NCI-H1694 (cell line): ENCODE results near the gene KRT7.

Experiments used
- DNase-seq: peaks from one replicate; lab custom pipeline; 2025; lab: John Stamatoyannopoulos, UW

The KRT7 gene

DNA sequence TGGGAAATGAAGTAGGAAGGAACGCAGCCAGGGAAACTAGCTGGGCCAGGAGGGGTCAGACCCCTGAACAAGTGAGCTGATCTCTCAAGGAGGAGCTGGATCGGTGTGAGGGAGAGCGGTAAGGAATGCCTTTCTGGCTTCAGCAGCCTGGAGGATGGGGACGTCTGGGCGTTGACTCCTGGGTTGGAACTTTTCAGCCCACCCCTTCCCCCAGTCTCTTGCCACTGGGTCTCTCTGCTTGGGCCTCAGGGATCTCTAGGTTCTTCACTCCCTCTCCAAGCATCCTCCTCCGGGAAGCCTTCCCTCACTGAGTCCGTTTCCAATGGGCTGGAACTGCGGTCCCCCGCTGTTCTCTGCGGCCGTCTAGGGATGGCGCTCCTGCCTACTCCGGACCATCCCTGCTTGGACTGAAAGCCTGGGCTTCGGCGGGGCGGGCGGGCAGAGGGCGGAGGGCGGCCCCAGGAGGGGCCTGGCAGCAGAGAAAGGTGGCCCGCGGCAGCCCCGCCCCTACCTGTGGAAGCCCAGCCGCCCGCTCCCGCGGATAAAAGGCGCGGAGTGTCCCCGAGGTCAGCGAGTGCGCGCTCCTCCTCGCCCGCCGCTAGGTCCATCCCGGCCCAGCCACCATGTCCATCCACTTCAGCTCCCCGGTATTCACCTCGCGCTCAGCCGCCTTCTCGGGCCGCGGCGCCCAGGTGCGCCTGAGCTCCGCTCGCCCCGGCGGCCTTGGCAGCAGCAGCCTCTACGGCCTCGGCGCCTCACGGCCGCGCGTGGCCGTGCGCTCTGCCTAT, at the start of gene KRT7:
Gene KRT7 (plus strand): TSS at position 570 of the 788 bp plus-strand sequence. CDS start 54 bp downstream, at position 624.
- no peak for DNase-seq

DNA sequence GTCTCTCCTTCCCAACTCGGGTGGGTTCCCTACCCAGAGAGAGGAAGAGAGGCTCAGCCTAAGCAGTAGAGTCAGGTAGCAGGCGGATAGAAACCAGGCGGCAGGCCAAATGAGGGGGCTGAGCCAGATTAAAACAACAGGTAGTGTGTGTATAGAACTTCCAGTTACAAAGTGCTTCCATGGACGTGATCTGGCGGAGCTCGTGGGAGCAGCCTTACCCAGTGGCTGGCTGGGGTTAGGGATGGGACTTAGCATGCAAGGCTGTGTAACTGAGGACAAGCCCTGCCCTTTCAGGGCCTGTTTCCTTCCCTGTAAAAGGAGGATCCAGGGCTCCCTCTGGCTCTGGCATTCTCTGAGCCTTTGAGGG, 49.5 kb upstream of the KRT7 start:
- DNase-seq, result no peak

DNA sequence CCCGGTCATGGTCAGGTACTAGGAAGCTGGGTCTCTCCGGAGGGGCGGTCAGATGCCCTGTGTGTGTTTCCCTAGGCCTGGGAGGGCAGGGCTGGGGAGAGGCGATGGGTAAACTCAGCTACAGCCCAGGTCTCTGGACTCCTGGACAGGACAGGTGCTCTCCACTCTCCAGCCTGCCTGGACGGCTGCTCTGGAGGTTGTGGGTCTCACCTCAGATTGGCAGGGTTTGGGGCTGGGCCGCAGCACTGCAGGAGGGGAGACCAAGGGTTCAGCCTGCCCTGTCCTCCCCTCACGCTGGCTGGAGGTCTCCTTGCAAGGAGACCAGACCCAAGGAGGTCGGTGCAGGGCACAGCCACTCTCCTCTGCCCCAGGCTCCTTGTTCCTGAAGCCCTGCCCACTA, 49.1 kb upstream of the KRT7 start:
- DNase-seq, result no peak

DNA sequence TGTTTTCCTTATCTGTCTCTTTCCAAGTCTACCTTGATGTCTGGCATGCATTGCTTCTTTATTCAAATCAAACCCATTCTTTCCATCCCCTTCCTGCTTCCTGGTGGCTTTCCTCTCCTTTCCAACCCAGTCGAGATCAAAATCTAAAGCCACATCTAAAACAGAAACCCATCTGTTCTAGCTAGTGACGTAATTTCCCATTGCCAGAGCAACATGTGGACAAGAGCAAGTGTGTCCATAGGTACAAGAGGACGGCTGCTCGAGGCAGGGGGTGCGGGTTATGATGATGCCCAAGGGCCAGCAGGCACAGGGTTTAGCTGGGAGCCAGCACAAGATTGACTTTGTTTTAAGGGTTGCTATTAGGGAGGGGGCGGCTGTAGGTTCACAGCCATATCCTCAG, 48.2 kb upstream of the KRT7 start:
- no peak for DNase-seq

DNA sequence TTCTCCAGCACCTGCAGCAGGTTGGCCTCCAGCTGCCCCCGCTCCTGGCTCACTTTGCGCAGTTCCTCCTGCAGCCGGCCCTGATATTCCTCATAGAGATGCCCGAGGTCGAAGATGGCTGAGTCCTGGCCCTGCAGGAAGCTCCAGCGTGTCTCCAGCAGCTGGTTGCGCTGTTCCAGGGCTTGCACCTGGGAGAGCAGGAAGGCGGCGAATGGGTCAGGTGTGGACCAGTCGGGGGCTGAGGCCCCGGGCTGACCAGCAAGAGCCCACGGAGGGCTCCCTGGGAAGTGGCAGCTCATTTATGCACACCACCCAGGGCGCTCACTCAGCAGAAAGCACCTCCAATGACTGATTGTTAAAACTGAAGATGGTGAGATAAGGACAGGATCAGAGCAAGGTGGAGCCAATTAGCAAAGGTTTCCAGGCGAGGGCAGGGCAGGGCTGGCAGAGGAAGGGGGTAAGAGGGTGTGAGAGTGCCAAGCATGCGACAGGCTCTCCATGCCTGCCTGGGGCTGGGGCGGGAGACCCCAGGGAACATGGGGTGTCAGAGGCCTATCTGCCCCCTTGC, 47.6 kb upstream of the KRT7 start:
- DNase-seq, result no peak

DNA sequence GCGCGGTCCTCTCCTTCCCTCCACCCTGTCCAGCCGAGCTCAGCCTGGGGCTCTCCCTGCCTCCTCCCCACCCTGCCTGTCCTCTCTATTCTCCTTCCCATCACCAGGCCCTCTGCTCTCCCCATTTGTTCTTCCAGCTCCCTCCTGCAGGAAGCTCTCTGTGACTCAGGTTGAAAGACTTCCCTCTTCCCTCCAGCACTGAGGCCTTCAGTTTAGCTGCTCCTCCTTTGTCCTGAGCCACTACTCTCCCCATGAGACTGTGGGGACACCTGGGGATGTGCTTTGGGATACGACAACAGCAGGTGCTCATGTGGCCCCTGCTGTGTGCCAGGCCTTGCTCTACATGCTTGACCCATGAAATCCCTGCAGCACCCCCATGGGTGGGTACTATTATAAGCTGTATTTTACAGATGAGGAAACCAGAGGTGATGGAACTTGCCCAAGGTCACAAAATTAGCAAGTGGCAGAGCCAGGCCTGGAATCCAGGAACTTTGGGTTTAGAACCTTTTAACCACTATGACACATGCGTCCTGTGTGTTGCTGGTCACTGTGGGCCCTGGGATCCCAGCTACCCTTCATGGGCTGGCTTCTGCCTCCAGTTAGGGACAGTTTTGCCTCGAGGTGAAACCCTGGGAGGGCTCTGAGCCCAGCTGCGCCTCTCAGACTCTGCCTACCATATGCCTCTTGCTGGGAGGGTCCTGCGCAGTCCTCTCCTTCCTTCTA, 46.8 kb upstream of the KRT7 start:
- no peak for DNase-seq

DNA sequence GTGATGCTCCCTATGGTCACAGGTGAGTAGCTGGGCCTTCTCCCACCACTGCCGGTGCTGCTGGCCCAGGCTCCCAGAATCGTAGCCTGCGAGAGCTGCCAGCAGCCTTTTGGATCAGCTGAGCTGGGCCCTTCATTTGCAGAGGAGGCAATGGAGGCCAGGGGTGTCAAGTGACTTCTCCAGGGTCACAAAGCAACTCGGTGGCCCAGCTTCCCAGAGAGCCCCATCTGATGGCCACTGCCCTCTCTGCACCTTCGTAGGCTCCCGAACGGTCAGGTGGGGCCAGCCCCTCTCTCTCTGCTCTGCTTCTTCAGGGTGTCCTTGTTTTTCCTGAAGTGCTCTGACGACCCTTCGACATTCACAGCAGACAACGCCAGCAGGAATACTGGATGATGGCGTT, 45.8 kb upstream of the KRT7 start:
- DNase-seq, result no peak

DNA sequence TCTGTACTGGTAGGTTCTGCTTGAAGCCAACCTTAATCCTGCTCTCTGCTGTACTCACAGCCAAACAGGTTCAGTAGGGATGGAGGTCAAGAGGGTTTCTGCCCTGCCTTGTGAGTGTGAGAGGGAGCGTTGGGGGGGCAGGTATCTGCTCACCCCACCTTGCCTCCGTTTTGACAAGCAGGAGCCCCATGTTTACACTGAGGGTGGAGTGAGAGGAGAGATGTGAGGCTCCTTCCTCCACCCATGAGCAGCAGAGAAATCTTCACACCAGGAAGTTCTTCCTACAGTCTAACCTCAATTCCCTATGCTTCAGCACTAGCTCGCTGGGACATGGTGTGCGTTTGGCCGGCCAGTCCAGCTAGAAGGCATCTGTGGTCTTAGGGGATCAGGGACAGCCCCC, 45.4 kb upstream of the KRT7 start:
- no peak for DNase-seq

DNA sequence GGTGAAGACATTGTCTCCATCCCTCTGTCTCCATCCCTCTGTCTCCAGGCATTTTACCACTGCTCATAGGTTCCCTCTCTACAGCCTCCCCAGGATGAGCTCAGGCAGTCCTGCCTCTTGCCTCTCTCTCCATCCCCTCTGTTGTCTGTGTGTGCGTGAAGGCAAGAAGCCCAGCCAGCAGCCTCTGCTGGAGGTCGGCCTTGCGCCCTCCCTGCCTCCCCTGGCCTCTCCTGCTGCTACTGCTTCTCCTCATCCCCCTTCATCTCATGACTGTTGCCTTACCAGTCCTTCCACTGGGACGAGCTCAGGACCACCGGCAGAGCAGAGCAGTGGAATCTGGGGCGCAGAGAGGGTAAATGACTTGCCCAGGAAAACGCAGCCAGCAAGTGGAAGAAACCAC, 44.4 kb upstream of the KRT7 start:
- DNase-seq, result no peak

DNA sequence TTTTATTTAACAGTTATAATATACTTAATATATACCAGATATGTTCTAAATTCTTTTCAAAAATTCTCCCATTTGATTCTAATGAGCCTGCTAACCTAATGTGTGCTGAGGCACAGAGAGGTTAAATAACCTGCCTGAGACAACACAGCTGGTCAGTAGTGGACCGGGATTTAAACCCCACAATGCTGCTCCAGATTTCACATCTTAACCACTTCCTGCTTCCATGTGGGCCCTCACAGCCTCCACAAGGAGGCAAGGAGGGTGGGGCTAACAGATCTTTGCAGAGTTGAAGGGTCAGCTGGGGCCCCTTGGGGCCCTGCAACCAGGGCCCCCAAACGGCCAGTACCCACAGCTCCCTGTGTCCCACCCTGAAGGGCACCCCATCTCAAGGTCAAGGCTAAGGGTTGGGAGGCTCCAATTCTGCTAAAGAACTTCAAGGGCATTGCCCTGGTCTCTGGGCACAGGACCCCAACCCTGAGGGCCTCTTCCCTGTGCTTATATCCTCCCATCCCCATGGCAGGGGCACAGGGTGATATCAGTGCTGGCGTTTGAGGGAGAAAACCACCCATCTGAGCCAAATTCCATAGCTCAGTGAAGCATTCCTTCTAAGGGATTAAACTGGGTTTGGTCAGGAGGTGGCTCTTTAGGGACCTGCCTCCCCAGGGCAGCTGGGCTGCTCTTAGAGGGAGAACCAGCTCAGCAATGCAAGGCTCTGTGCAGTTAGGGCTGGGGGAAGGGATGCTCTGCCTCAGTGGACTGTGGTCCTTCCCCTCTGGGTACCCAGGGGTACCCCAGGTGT, 43.5 kb upstream of the KRT7 start:
- DNase-seq, result no peak

DNA sequence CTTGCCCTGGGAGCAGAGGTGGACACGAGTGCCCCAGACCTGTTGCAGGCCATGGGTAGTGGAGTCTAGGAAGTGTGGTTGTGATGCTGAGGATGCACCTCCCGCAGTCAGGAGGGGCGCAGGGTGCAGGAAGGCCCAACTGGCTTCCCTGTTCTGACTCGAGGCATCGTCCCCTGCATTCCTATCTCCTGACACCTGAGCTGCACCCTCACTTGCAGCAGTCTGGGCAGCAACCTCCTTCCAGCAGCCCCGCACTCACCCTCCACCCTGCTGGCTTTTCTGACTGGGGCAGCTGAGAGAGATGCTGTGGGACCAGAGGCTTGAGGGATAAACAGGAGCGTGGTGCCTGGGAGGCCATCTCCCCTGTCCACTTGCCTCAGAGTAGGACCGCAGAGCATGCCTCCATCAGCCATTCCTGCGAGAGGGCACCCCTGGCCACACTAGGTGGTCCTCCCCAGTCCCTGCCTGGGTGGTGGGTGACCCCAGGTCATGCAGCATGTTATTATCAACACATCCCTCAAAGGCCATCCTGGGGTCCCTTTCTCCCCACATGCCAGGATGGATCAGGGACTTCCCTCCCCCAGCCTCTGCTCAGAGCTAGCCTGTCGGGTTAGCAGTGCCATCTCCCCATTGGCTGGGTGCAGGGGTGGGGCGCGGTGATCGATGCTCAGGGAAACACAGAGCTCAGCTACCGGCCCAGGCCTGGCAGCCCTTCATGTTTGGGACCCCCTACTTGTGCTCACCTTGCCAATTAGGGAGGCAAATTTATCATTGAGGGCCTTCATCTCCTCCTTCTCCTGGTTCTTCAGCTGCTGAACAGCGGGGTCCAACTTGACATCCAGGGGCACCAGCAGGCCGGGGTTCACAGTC, 41.9 kb upstream of the KRT7 start:
- DNase-seq, result no peak

DNA sequence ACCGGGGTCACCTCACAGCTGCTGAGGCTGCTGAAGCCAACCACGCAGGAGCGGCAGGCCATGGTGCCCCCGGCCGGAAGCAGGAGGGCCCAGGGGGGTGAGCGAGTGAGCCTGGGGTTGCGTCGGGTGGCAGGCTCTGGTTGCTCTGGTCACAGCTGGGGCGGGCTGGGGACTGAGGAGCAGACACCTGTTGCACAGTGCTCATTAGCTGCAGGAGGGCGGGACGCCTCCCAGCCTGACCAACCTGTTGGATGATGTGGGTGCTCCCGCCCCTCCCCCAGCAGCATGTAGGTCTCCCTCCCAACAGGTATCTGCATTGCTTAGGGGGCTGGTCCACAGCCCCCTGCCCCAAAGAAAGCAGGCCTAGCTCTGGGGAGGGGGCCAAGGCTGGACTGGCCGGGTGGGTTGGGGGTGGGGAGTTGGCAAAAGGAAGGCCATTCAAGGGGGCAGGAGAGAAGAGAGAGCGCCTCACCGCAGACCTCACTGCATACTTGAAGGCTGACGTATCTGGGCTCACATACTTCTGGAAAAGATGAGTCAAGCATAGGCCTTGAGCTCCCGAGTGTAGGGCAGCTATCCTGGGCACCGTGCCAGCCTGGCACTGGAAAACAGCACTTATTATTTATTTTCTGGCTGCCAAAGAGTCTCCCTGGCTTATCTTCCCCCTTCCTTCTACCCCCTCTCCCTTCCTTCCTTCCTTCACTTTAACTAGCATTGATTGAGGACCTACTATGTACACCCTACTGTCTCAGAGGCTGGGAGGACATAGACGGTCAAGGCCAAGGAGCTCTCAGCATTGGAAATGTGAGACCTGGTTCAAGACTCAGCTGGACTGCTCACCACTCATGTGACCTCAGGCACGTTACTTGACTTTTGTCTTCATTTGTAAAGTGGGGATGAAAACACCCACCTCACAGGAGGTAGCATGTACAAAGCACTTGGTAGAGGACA, 40.9 kb upstream of the KRT7 start, which contains the start of gene KRT80:
Gene KRT80 (minus strand): TSS at position 174 of the 951 bp plus-strand sequence. CDS start 112 bp downstream, at position 62.
- peak; percentile 69 for DNase-seq

DNA sequence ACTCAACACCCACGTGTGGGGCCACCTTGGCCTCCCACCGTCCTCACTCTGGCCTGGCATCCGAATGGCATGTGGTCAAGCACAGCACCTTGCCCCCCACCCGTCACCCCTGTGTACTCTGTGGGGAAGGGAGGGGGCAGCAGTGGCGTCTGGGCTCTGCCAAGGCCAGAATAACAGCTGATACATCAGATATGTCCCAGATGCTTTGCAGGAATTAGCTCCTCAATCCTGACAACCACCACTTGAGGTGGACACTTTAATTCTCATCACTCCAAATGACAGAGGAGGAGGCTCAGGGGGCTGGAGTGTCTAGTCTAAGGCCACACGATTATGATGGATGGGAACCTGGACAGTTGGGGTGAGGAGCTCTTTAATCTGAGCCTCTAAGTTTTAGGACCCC, 39.5 kb upstream of the KRT7 start:
- DNase-seq, result no peak

DNA sequence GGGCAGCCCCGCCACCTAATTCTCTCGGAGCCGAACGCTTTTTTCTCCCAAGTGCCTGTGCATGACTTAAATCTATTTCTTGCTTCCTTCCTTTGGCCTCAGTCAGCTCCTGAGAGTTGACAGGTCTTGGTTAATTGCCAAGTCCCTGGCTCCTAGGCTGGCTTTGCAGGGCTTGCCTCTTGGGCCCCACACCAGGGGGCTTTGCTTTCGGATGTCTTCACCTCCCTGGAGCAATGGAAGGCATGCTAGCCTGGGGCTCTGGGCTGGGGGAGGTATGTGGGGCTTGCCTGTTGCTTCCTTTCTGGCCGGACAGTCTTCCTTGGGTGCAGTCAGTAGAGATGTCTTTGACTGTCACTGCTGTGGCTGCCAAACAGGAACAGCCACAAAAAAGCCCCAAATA, 39.1 kb upstream of the KRT7 start:
- no peak for DNase-seq

DNA sequence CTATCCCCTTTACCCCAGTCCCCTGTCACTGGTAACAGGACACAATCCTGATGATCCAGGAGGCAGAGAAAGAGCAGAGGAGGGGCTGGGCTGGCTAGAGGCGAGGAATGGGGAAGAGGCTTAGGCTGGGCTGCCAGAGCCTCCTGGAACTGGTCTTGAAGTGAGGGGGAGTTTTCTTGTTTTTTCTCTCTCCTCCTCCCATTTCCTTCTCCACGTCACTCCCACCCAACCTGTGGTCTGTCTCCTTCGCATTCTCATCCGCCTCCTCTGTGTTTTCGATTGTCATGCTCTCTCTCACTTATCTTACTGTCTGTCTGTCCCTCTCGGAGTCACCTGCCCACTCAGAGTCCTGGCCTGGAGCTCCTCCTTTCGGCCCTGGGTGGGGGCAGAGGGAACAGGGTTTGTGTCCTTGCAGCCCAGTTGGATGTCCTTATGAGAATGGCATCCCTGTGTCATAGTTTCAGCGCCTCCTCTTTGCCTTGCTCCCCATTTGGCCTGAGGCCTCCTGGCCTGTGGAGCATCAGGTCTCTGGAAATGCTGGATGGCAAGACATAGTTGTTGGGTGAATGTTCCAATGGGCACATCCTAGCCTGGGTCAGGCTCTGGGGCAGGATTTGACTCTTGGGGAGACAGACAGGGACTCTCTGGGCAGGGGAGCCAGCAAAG, 37.8 kb upstream of the KRT7 start:
- DNase-seq, result no peak

DNA sequence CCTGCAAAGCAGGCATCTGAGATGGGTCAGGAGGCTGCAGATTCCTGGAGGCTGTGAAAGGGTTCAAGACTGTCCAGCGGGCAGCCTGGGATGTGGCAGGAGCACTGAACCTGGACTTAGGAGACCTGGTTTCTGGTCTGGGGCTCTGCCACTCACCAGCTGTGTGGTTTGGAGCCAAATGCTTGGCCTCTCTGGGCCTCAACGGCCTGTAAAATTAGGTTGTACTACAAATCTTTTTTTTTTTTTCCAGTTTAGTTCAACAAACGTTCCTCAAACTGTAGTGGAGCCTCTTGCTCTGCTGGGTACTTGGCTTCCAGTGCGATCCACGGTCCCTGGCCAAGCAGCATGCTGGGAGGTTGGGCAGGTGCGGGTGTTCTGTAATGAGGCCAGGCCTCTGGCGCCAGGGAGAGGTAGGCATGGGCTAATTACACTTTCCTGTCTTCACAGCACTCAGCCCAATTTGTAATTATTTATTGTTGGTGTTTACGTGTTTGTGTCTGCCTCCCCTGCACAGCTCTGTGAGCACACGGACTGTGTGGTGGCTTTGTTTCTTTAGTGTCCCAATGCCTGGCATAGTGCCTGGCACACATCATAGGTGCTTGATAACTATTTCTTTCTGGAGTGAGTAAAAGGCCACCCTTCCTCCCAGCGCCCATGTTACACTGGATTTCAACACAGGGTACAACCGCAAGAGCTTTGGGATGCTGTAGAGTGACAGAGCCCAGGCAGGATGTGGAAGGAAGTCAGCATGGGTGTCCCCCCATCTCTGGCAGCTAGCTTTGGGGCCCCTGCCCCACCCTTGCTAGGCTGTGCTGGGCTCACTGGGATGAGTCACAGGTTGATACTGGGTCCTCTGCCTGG, 35.4 kb upstream of the KRT7 start:
- no peak for DNase-seq

DNA sequence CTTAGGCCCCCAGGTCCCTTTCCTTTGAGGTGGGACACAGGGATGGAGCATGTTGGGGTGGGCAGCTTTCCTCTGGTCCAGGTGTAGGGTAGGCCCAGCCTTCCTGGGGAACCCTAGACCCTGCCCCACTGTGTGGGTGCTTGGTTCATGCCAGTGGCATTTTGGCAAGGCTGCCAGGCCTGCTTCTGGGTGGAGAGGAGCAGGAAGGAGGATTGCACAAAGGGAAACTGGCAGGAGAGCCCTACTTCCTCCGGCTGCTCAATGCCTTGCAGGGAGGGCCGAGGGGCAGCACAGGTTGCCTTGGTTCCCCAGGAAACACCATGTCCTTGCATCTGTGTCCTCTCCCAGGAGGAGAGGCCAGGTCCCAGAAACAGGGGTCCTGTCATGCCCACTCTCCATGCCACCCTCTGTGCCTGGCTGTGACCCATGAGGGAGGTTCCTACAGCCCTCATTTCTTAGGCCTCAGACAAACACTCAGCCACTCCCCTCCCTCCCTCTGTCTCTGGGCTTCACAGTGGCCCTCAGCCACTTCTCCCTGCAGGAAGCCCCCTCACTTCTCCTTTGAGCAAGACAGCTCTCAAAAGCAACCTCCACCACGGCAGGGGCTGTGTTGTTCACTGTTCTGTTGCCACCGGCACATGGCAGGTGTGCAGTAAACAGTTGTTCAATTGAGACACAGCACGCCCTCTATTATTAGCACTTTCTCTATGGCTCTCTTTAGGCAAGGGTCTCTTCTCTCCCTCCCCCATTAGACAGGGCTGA, 34.4 kb upstream of the KRT7 start:
- DNase-seq, result no peak
